Astrocyte (in vitro differentiated cells and primary cell): ENCODE measurements around the gene EPHB2. TPM values are rescaled to one million over a fixed set of nuclear protein-coding genes. Genes with fewer than 3 reads are reported as not detected.

Source experiments
- DNase-seq: peaks from one replicate; pipeline ENCODE4 v3.0.0-alpha.2; 2010; ENCODE audit warnings: low read depth
- FAIRE-seq: peaks from 2 replicates; lab custom pipeline; 2011; peaks lifted over from hg19 to GRCh38; lab: Jason Lieb, UNC
- H2AFZ ChIP-seq: 2 replicates; pipeline ENCODE4 v1.6.0; 2012; ENCODE audit warnings: low read depth, low read length, inconsistent platforms
- H3K27ac ChIP-seq: 2 replicates; pipeline ENCODE4 v1.5.1; 2011; ENCODE audit warnings: low read depth, low read length, inconsistent platforms
- H3K27me3 ChIP-seq: 2 replicates; pipeline ENCODE4 v1.6.0; 2011; ENCODE audit warnings: low read length, inconsistent platforms; ENCODE audit not compliant: insufficient read depth
- H3K36me3 ChIP-seq: 2 replicates; pipeline ENCODE4 v1.5.1; 2011; ENCODE audit warnings: low read length, inconsistent platforms; ENCODE audit not compliant: insufficient read depth
- H3K4me1 ChIP-seq: 2 replicates; pipeline ENCODE4 v1.5.1; 2011; ENCODE audit warnings: low read length, inconsistent platforms; ENCODE audit not compliant: insufficient read depth
- H3K4me2 ChIP-seq: 2 replicates; pipeline ENCODE4 v1.6.0; 2012; ENCODE audit warnings: low read length, inconsistent platforms
- H3K4me3 ChIP-seq: 2 replicates; pipeline ENCODE4 v1.5.1; 2011; ENCODE audit warnings: low read depth, mild to moderate bottlenecking, low read length, inconsistent platforms; ENCODE audit not compliant: insufficient read depth
- H3K79me2 ChIP-seq: 2 replicates; pipeline ENCODE4 v1.6.0; 2012; ENCODE audit warnings: mild to moderate bottlenecking, low read length, inconsistent platforms; ENCODE audit not compliant: insufficient read depth
- H3K9ac ChIP-seq: 2 replicates; pipeline ENCODE4 v1.6.0; 2012; ENCODE audit warnings: mild to moderate bottlenecking, low read length, inconsistent platforms
- H3K9me3 ChIP-seq: 2 replicates; pipeline ENCODE4 v1.5.1; 2012; ENCODE audit warnings: low read depth, mild to moderate bottlenecking, low read length, inconsistent platforms; ENCODE audit not compliant: insufficient read depth
- H4K20me1 ChIP-seq: 2 replicates; pipeline ENCODE4 v1.6.0; 2012; ENCODE audit warnings: low read length, inconsistent platforms; ENCODE audit not compliant: insufficient read depth
- H3K27ac Mint-ChIP-seq: one replicate; pipeline ENCODE4 v1.8.0; 2021; ENCODE audit warnings: mild to moderate bottlenecking, mixed read lengths; ENCODE audit not compliant: unreplicated experiment
- H3K27me3 Mint-ChIP-seq: one replicate; pipeline ENCODE4 v1.8.0; 2021; ENCODE audit warnings: low read depth, mixed read lengths; ENCODE audit not compliant: unreplicated experiment
- H3K36me3 Mint-ChIP-seq: one replicate; pipeline ENCODE4 v1.8.0; 2021; ENCODE audit warnings: low read depth, mixed read lengths; ENCODE audit not compliant: unreplicated experiment
- H3K4me1 Mint-ChIP-seq: one replicate; pipeline ENCODE4 v1.8.0; 2021; ENCODE audit warnings: low read depth, mixed read lengths; ENCODE audit not compliant: unreplicated experiment
- H3K4me3 Mint-ChIP-seq: one replicate; pipeline ENCODE4 v1.8.0; 2021; ENCODE audit warnings: mild to moderate bottlenecking, moderate library complexity, mixed read lengths; ENCODE audit not compliant: unreplicated experiment
- H3K9me3 Mint-ChIP-seq: one replicate; pipeline ENCODE4 v1.8.0; 2021; ENCODE audit warnings: mild to moderate bottlenecking, mixed read lengths; ENCODE audit not compliant: unreplicated experiment
- CTCF ChIP-seq: IDR thresholded peaks from 2 replicates; pipeline ENCODE4 v1.5.1; 2011; ENCODE audit warnings: low read depth, mild to moderate bottlenecking, inconsistent platforms, low read length, moderate library complexity; ENCODE audit not compliant: insufficient read depth
- EZH2 ChIP-seq: IDR thresholded peaks from 2 replicates; pipeline ENCODE4 v1.6.1; 2012; ENCODE audit warnings: mild to moderate bottlenecking, low read length, inconsistent platforms; ENCODE audit not compliant: insufficient read depth
- total RNA-seq: library from RNA; stranded (reverse); gene quantifications from 2 replicates; pipeline ENCODE4 v1.2.1, GENCODE V29; 2021

Gene EPHB2
- total RNA-seq, 1 donor from 2014 or later: 8.4 TPM

GRCh38 chr1:22729400-22729773 lies 18.7 kb downstream of the EPHB2 start:
- no peaks in the 10 kb centered on the region for H3K9me3 Mint-ChIP-seq

GRCh38 chr1:22729912-22730311 lies 19.3 kb downstream of the EPHB2 start:
- Mint-ChIP-seq H3K27ac (no peak overlapping the region), H3K27me3 (peaks cover 23% of the 10 kb centered on the region), H3K4me3 (no peak overlapping the region), H3K9me3 (no peaks in the 10 kb centered on the region), H3K36me3 (peaks cover 3% of the 10 kb centered on the region), H3K4me1 (no peaks in the 10 kb centered on the region)
- no peaks in the 10 kb centered on the region for H3K27me3 ChIP-seq
- FAIRE-seq (no peak), DNase-seq (no peak)
- H3K4me2 ChIP-seq: no peak overlapping the region
- peaks cover 91% of the 10 kb centered on the region for H3K79me2 ChIP-seq
- H2AFZ ChIP-seq: no peak overlapping the region
- no peaks in the 10 kb centered on the region for H3K36me3 ChIP-seq
- H3K27ac ChIP-seq: no peak overlapping the region
- H4K20me1 ChIP-seq: peaks cover 86% of the 10 kb centered on the region
- no peaks in the 10 kb centered on the region for H3K9me3 ChIP-seq
- no peak overlapping the region for H3K4me3 ChIP-seq
- H3K4me1 ChIP-seq: no peaks in the 10 kb centered on the region
- no peak for TF ChIP-seq EZH2
- TF ChIP-seq CTCF: no peak
- H3K9ac ChIP-seq: no peak overlapping the region

More at GRCh38 chr1:22729400-22729773, 18.7 kb downstream of the EPHB2 start:
- Histone ChIP-seq H2AFZ (no peak overlapping the region), H3K4me1 (no peaks in the 10 kb centered on the region), H3K27me3 (no peaks in the 10 kb centered on the region), H3K36me3 (no peaks in the 10 kb centered on the region), H3K4me3 (no peak overlapping the region), H3K4me2 (no peak overlapping the region), H4K20me1 (peaks cover 91% of the 10 kb centered on the region), H3K27ac (no peak overlapping the region), H3K9me3 (no peaks in the 10 kb centered on the region), H3K9ac (no peak overlapping the region), H3K79me2 (peaks cover 91% of the 10 kb centered on the region)
- DNase-seq: no peak
- Mint-ChIP-seq H3K27ac (no peak overlapping the region), H3K4me3 (no peak overlapping the region), H3K27me3 (peaks cover 23% of the 10 kb centered on the region), H3K36me3 (peaks cover 3% of the 10 kb centered on the region), H3K4me1 (no peaks in the 10 kb centered on the region)
- no peak for TF ChIP-seq EZH2
- TF ChIP-seq CTCF: no peak
- no peak for FAIRE-seq

GRCh38 chr1:22731924-22732720 lies 21.5 kb downstream of the EPHB2 start:
- H3K27me3 ChIP-seq: no peaks in the 10 kb centered on the region
- FAIRE-seq: no peak
- H3K27me3 Mint-ChIP-seq: peaks cover 11% of the 10 kb centered on the region
- no peak overlapping the region for H3K4me3 Mint-ChIP-seq
- no peak for DNase-seq
- H3K4me1 Mint-ChIP-seq: peaks cover 3% of the 10 kb centered on the region
- H3K27ac Mint-ChIP-seq: no peak overlapping the region
- no peak for TF ChIP-seq EZH2
- no peak for TF ChIP-seq CTCF
- no peaks in the 10 kb centered on the region for H3K9me3 ChIP-seq
- H4K20me1 ChIP-seq: peaks cover 71% of the 10 kb centered on the region
- peaks cover 92% of the 10 kb centered on the region for H3K79me2 ChIP-seq
- H3K9me3 Mint-ChIP-seq: no peaks in the 10 kb centered on the region
- H3K4me1 ChIP-seq: peaks cover 9% of the 10 kb centered on the region
- H3K4me2 ChIP-seq: no peak overlapping the region
- no peaks in the 10 kb centered on the region for H3K36me3 Mint-ChIP-seq
- H3K27ac ChIP-seq: no peak overlapping the region
- no peak overlapping the region for H3K9ac ChIP-seq
- H3K4me3 ChIP-seq: no peak overlapping the region
- H2AFZ ChIP-seq: no peak overlapping the region
- H3K36me3 ChIP-seq: no peaks in the 10 kb centered on the region
